Limb (tissue), 2 donors: Measurements from ENCODE around the gene TBC1D8.

ENCODE experiments used
- DNase-seq, 2 donors: peaks; one replicate each; pipeline ENCODE4 v3.0.0-alpha.2; 2016; ENCODE audit errors: extremely low spot score in 2 of 2

The TBC1D8 gene

DNA sequence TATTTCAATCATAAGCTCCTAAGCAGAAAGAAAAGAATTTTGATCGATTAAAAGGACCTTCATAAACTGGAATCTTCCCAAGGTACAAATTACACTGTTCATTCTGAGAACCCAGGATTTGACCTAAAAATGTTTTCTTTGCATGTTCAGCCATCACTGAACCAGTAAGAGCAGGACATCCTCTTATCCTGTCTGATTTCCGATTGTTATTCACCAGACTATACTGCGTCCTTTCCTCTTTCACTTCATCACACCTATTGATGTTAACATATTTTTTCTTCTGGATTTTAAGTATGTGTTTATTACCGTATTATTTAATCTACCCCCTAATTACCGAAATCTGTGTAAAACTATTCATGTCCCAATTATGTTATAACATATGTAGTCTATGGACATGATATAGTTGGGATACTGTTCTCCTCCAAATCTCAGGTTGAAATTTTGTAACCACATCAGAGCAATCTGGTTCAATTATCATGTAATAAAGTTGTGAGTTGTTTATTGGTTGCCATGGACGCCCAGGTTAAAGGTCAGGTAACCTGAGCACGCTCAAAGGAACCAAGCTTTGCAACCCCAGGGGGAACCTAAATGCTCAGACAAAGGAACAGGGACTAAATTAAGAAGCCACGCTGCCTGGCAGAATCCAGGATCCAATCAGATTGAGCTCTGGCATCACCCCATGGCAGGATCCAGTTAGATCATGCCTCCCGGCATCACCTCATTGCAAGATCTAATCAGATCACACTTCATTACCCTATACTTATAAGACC lies 11.6 kb upstream of the TBC1D8 start:
- no peak for DNase-seq

DNA sequence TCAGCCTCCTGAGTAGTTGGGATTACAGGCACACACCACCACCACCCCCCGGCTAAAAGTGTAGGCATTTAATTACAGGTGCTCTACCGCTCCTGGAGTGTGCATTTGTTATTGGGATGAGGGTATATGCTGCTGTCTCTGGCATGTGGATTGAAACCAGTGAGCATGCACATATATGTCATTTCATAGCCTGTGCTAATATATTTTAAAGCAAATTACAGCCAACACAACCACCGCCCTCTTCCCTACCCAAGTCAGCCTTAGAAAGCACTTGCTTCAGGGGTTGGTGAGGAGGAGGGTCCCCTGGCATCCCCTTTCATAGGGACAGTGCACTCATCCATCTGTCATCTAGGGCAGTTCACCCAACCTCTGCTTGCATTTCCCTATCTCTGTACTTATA lies 10.5 kb upstream of the TBC1D8 start:
- no peak for DNase-seq

DNA sequence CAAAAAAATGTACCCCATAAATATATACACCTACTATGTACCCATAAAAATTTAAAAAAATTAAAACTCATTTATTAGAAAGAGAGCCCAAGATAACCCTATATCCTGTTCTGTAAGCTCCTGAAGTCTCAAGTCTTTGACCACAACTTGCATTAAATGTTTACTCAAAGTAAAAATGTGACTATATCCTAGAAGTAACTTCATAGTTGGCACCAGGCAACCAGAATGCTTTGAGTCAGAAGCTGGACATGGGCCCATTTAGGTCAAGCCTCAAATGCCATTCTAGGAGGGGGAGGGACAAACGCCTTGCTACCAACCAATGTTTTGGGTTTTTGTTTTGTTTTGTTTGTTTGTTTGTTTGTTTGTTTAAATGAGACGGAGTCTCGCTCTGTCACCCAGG lies 9.3 kb upstream of the TBC1D8 start:
- no peak for DNase-seq

GRCh38 chr2:101159526-101159925 lies 8.3 kb upstream of the TBC1D8 start:
- DNase-seq, result no peak

GRCh38 chr2:101157272-101157671 lies 6.1 kb upstream of the TBC1D8 start:
- no peak for DNase-seq

- DNase-seq, result peak in 1 of 2 donors; percentile 30
Observed at GRCh38 chr2:101153787-101154186, 2.6 kb upstream of the TBC1D8 start.

- DNase-seq, result no peak
Observed at GRCh38 chr2:101153077-101153707, 2.0 kb upstream of the TBC1D8 start.

DNA sequence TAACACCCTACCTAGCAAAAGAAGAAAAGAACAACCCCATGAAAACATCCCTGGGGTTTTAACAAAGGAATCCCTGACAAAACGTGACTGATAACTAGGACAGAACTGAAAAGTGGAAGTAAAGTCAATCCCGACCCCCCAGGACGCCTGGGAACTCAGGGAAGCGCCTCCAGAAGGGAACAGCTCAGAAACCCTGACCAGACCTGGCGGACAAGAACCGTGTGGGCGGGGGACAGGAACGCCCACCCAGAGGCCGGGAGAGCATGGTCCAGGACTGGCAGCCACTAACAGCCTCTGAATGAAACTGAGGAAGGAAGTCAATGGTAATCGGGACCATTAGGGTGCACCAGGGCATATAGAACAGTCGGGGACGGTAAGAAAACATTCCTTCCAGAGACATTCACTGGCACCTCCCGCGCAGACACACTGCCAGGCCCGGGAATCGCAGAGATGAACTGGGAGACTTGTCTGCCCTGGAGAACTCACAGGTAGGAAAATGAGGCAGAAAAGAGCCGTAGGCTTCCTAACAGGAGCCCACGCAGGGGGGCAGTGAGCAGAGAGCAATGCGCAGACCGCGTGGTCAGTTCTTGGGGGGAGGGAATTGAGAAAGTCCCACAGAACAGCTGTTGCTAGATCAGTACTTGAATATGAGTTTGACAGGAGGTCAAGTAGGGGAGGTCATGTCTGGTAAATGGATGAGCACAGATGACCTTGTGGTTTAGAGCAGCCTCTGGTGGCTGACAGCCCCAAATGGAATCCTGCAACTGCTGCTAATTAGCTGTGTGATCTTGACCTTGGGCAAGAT lies 1.3 kb upstream of the TBC1D8 start:
- peak; percentile 36 to 47 for DNase-seq

- no peak for DNase-seq
Observed at GRCh38 chr2:101151859-101152271, 683 bp upstream of the TBC1D8 start.

GRCh38 chr2:101150306-101151145 lies 656 bp downstream of the TBC1D8 start:
- peak in 1 of 2 donors; percentile 63 for DNase-seq

DNA sequence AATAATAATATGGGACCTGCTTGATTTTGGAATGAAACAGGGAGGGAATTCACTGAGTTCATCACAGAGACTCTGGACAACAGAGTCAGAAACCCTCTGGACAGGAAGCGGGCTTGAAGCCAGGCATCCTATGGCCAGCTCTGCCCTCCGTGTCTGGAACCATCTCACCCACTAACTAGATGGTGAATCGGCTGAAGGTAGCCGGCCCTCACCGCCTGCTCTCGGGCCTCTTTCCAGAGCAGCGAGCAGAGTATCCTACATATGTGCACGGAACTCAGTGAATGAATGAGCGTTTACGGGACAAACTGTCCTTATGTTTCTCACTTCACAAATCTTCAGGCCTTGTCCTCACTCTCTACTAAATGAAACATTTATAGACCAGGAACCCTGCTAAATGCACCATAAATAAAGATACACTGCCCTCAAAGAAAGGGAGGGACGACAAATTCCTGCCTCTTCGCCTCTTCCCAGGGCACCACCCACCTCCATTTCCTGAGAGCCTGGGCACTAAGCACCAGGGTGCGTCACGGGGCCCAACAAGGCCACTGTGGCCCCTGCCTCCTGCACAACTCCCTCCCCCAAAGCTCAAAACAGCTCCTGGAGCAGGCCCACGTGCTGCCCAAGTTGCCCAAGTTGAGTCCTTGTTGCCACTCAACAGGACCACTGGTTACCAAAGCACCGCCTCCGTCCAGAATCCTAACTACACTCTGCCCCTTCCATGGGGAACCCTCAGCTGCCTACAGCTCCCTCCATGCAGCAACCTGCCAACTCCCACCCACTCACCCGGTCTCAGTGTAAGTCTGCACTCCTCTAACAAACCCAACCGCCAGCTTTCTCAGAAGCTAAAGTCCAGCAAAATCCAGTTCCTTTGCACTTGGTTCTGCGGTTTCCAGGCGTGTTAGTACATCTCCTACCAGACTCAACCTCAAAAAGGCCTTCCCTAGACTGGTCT lies 1.7 kb downstream of the TBC1D8 start:
- DNase-seq, result no peak

GRCh38 chr2:101148777-101149176 lies 2.4 kb downstream of the TBC1D8 start:
- DNase-seq, result no peak

GRCh38 chr2:101147971-101148370 lies 3.2 kb downstream of the TBC1D8 start:
- DNase-seq, result no peak

GRCh38 chr2:101147062-101147461 lies 4.1 kb downstream of the TBC1D8 start:
- DNase-seq, result no peak

DNA sequence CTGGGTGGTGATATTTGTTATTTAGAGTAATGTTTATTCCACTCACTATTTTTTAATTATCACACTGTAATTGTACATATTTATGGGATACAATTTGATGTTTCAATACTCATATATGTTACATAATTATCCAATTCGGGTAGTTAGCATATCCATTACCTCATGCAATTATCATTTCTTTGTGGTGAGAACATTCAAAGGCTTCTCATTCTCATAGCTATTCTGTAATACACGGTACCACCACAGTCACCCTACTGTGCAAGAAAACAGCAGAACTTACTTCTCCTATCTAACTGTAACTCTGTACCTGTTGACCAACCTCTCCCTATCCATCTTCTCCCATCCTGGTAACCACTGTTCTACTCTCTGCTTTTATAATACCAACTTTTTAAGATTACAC lies 4.6 kb downstream of the TBC1D8 start:
- DNase-seq, result no peak

DNA sequence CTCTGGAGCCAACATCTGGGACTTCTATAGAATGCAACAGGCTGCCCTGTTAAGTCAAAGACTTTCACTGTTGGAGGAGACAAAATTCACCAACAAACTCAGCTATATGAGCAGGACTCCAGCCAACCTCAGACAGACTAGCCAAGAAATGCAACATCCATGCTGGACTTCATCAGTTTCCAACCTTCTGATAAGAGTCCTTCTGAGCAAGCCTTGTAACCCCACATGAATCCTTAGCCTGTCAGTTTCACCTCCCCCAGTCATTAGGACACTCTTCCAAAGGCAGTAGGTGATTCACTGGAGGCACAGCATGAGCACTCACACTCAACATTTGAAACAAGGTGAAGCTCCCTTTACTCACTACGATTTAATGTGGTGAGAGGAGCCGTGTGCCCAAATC lies 5.8 kb downstream of the TBC1D8 start:
- DNase-seq, result no peak

DNA sequence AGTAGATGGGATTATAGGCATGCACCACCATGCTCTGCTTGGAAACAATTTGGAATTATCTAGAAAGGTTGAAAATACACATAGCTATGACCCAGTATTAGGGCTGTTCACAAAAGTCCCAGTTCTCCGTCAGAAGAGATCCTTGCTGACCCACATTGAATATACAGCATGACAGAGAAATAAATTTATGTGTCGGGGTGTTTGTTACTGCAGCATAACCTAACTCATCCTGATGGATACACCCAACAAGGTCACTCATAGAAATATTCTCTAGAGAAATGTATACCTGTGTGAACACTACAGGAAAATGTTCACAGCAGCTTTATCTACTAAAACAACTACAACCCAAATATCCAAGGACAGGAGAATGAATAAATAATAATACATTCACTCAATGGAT lies 9.0 kb downstream of the TBC1D8 start:
- DNase-seq, result no peak

DNA sequence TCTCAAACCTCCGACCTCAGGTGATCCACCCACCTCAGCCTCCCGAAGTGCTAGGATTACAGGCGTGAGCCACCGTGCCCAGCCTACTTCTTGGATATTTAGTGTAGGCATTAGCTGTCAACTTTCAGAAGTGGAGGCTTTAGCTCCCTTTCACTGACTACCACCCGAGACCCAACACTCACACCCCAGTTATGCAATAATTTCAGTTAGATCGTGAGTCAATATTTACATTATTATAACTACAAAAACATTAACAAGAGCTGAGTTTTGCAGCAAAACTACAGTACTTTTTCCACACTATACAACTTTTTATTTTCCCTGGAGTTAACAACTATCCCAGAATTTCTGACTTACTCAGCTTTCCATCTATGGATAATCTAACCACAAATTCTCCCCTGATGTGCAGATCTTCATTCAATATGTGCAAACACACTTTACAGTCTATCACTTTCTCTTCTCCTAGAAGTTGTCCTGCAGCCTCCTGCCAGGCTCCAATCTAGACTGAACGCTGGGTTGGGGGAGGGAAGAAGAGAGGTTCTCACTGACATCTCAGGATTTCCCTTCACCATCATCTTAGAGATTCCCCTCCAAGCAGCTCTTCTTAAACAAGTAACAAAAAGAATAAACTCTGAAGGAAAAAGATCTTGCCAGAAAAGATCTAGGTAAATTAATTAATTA lies 10.1 kb downstream of the TBC1D8 start:
- no peak for DNase-seq

- DNase-seq, result no peak
Observed at GRCh38 chr2:101140237-101140636, 10.9 kb downstream of the TBC1D8 start.

GRCh38 chr2:101139495-101139894 lies 11.7 kb downstream of the TBC1D8 start:
- no peak for DNase-seq
